HepG2 (cell line): Measurements from ENCODE around the gene LOXL3. TPM values are rescaled to one million over a fixed set of nuclear protein-coding genes. Genes with fewer than 3 reads are reported as not detected.

Experiments
- AKAP8 ChIP-seq: sonication (generic); formaldehyde crosslinking; IDR thresholded peaks from 2 replicates; pipeline ENCODE4 v1.5.1; 2020; ENCODE audit warnings: mild to moderate bottlenecking, missing genetic modification reagents
- CEBPG ChIP-seq: IDR thresholded peaks from 2 replicates; pipeline ENCODE4 v1.6.1; 2016
- CREB1 ChIP-seq, 2 experiments: fragments of 450-650 bp in 1 of 2; IDR thresholded peaks; 2 replicates each; pipeline ENCODE4 v1.6.1; 2016 to 2017; ENCODE audit warnings: control low read depth in 1 of 2, mild to moderate bottlenecking in 1 of 2, missing compliant biosample characterization in 1 of 2, missing genetic modification characterization in 1 of 2
- DNMT3B ChIP-seq: conservative IDR thresholded peaks from 2 replicates; pipeline ENCODE4 v1.6.1; 2016; ENCODE audit warnings: missing biosample characterization, control low read depth
- KDM2A ChIP-seq: sonication (generic); formaldehyde crosslinking; IDR thresholded peaks from 2 replicates; pipeline ENCODE4 v1.4.0; 2020; ENCODE audit warnings: low read depth, missing genetic modification reagents, borderline replicate concordance
- MEIS1 ChIP-seq: sonication (generic); formaldehyde crosslinking; IDR thresholded peaks from 2 replicates; pipeline ENCODE4 v1.9.0; 2021; ENCODE audit warnings: mild to moderate bottlenecking, missing genetic modification reagents, moderate library complexity, borderline replicate concordance
- NFE2L1 ChIP-seq: sonication (generic); formaldehyde crosslinking; IDR thresholded peaks from 2 replicates; pipeline ENCODE4 v1.4.0; 2020; ENCODE audit warnings: missing genetic modification reagents, mild to moderate bottlenecking, borderline replicate concordance
- NFKB2 ChIP-seq: sonication (generic); formaldehyde crosslinking; IDR thresholded peaks from 2 replicates; pipeline ENCODE4 v1.4.0; 2020; ENCODE audit warnings: missing genetic modification reagents, borderline replicate concordance
- ZBTB3 ChIP-seq: sonication (generic); formaldehyde crosslinking; IDR thresholded peaks from 2 replicates; pipeline ENCODE4 v1.4.0; 2020; ENCODE audit warnings: low read depth, mild to moderate bottlenecking, moderate library complexity, missing genetic modification reagents, borderline replicate concordance
- ZNF225 ChIP-seq: sonication (generic); formaldehyde crosslinking; IDR thresholded peaks from 2 replicates; pipeline ENCODE4 v1.4.0; 2020; ENCODE audit warnings: mild to moderate bottlenecking, missing genetic modification reagents
- ZNF317 ChIP-seq: sonication (generic); formaldehyde crosslinking; IDR thresholded peaks from 2 replicates; pipeline ENCODE4 v1.5.0; 2020; ENCODE audit warnings: mild to moderate bottlenecking, missing genetic modification reagents
- ZNF501 ChIP-seq: sonication (generic); formaldehyde crosslinking; IDR thresholded peaks from 2 replicates; pipeline ENCODE4 v1.5.1; 2020; ENCODE audit warnings: mild to moderate bottlenecking, moderate library complexity, missing genetic modification reagents
- polyA plus RNA-seq, 8 experiments: library from polyadenylated mRNA; depleted of rRNA in 3 of 8; stranded (reverse) in 7 of 8; unstranded in 1 of 8; fragments of >200 nt; fragmentation: Illumina TruSeq in 4 of 8; extraction: Trizol in 4 of 8; gene quantifications; 2 replicates each; pipeline versions ENCODE4 v1.2.1 to v1.2.3, GENCODE V29; 2011 to 2016; ENCODE audit warnings: low read depth in 4 of 8, missing spikeins in 1 of 8, mixed read lengths in 1 of 8; ENCODE audit not compliant: insufficient read depth in 1 of 8
- total RNA-seq, 5 experiments: library from RNA; depleted of rRNA; stranded (reverse); fragments of >200 nt; fragmentation: Illumina TruSeq; extraction: Trizol; gene quantifications; 2 replicates each; pipeline ENCODE4 v1.2.3, GENCODE V29; 2016; ENCODE audit warnings: low read depth in 1 of 5
- TF ChIP-seq, protein P1 (sequence below): sonication (generic); formaldehyde crosslinking; IDR thresholded peaks from 2 replicates; pipeline ENCODE4 v1.4.0; 2020; ENCODE audit warnings: missing genetic modification reagents
- TF ChIP-seq, protein P2 (sequence below): sonication (generic); formaldehyde crosslinking; IDR thresholded peaks from 2 replicates; pipeline ENCODE4 v1.4.0; 2020; ENCODE audit warnings: missing genetic modification reagents
- TF ChIP-seq, protein P3 (sequence below): IDR thresholded peaks from 2 replicates; pipeline ENCODE4 v1.6.1; 2016; ENCODE audit warnings: low read depth
- TF ChIP-seq, protein P4 (sequence below): sonication (generic); formaldehyde crosslinking; IDR thresholded peaks from 2 replicates; pipeline ENCODE4 v1.4.0; 2020; ENCODE audit warnings: missing genetic modification reagents, borderline replicate concordance
- TF ChIP-seq, protein P5 (sequence below): sonication (generic); formaldehyde crosslinking; IDR thresholded peaks from 2 replicates; pipeline ENCODE4 v1.5.0; 2020; ENCODE audit warnings: mild to moderate bottlenecking, missing genetic modification reagents, borderline replicate concordance
- TF ChIP-seq, protein P6 (sequence below): sonication (generic); formaldehyde crosslinking; IDR thresholded peaks from 2 replicates; pipeline ENCODE4 v1.5.1; 2020; ENCODE audit warnings: mild to moderate bottlenecking, missing genetic modification reagents, moderate library complexity

The LOXL3 gene
- total and polyA plus RNA-seq, 2 of the 13 experiments (the other 11 are each of a cell fraction or from before 2014, with no cell fraction given): 0.55 to 6.5 TPM

DNA sequence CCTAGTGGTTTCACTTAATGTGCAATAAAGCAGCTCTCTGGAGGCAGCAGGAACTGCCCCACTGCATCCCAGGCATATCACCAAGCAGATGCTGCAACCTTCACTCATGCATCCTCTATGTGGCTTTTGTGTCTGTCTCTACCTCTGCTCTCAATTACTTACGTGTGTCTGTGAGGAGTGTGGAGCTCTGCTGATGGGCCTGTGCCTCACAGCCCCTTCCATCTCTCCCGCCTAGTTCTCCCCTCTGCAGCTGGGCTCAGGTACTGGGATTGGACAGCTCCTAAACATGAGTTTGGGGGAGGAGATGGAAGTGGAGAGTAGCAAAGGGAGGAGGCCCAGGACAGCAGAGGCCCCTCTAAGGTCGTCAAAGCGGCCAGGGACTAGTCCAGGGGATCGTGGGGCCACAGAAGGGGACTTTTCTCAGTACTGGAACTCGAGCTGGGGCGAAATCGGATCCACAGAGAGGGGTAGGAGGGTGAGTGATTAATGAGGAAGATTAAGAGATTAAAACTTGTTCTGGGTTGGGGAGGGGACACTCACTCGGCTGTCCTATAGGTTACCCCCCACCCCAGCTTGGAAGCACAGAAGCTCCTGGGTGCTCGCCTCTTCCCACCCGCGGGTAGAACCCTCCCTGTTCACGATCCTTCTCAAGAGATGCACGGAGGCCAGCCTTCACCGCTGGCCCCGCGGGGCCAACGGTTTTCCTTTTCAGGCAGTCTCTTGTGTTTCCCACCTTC is 52.2 kb downstream of the LOXL3 start (continued):
- no peak for TF ChIP-seq CEBPG (CRISPR knock-in tag)
- TF ChIP-seq MEIS1: no peak
- TF ChIP-seq DNMT3B: 0 out of 2 replicates have a peak, but pooled peaks have one; percentile 58
- TF ChIP-seq, protein P1, sequence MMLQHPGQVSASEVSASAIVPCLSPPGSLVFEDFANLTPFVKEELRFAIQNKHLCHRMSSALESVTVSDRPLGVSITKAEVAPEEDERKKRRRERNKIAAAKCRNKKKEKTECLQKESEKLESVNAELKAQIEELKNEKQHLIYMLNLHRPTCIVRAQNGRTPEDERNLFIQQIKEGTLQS: no peak
- peak; percentile 60; the same call in 1 of the 2 replicates for TF ChIP-seq KDM2A (CRISPR knock-in tag)
- no peak for TF ChIP-seq ZNF225
- TF ChIP-seq, protein P2, sequence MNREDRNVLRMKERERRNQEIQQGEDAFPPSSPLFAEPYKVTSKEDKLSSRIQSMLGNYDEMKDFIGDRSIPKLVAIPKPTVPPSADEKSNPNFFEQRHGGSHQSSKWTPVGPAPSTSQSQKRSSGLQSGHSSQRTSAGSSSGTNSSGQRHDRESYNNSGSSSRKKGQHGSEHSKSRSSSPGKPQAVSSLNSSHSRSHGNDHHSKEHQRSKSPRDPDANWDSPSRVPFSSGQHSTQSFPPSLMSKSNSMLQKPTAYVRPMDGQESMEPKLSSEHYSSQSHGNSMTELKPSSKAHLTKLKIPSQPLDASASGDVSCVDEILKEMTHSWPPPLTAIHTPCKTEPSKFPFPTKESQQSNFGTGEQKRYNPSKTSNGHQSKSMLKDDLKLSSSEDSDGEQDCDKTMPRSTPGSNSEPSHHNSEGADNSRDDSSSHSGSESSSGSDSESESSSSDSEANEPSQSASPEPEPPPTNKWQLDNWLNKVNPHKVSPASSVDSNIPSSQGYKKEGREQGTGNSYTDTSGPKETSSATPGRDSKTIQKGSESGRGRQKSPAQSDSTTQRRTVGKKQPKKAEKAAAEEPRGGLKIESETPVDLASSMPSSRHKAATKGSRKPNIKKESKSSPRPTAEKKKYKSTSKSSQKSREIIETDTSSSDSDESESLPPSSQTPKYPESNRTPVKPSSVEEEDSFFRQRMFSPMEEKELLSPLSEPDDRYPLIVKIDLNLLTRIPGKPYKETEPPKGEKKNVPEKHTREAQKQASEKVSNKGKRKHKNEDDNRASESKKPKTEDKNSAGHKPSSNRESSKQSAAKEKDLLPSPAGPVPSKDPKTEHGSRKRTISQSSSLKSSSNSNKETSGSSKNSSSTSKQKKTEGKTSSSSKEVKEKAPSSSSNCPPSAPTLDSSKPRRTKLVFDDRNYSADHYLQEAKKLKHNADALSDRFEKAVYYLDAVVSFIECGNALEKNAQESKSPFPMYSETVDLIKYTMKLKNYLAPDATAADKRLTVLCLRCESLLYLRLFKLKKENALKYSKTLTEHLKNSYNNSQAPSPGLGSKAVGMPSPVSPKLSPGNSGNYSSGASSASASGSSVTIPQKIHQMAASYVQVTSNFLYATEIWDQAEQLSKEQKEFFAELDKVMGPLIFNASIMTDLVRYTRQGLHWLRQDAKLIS (CRISPR knock-in tag): no peak
- TF ChIP-seq NFKB2 (CRISPR knock-in tag): peak; percentile 37; the same call in 1 of the 2 replicates
- no peak for TF ChIP-seq ZBTB3
- TF ChIP-seq, protein P3, sequence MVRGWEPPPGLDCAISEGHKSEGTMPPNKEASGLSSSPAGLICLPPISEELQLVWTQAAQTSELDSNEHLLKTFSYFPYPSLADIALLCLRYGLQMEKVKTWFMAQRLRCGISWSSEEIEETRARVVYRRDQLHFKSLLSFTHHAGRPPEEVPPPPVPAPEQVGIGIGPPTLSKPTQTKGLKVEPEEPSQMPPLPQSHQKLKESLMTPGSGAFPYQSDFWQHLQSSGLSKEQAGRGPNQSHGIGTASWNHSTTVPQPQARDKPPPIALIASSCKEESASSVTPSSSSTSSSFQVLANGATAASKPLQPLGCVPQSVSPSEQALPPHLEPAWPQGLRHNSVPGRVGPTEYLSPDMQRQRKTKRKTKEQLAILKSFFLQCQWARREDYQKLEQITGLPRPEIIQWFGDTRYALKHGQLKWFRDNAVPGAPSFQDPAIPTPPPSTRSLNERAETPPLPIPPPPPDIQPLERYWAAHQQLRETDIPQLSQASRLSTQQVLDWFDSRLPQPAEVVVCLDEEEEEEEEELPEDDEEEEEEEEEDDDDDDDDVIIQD: no peak
- no peak for TF ChIP-seq CREB1 (IDR thresholded peaks at IDR 0.05)
- TF ChIP-seq CREB1 (CRISPR knock-in tag; IDR thresholded peaks at IDR 0.05): no peak
- peak; percentile 8; the same call in 1 of the 2 replicates for TF ChIP-seq AKAP8 (CRISPR knock-in tag)
- TF ChIP-seq, protein P4, sequence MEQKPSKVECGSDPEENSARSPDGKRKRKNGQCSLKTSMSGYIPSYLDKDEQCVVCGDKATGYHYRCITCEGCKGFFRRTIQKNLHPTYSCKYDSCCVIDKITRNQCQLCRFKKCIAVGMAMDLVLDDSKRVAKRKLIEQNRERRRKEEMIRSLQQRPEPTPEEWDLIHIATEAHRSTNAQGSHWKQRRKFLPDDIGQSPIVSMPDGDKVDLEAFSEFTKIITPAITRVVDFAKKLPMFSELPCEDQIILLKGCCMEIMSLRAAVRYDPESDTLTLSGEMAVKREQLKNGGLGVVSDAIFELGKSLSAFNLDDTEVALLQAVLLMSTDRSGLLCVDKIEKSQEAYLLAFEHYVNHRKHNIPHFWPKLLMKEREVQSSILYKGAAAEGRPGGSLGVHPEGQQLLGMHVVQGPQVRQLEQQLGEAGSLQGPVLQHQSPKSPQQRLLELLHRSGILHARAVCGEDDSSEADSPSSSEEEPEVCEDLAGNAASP (CRISPR knock-in tag): peak; percentile 14; the same call in 1 of the 2 replicates
- TF ChIP-seq, protein P5, sequence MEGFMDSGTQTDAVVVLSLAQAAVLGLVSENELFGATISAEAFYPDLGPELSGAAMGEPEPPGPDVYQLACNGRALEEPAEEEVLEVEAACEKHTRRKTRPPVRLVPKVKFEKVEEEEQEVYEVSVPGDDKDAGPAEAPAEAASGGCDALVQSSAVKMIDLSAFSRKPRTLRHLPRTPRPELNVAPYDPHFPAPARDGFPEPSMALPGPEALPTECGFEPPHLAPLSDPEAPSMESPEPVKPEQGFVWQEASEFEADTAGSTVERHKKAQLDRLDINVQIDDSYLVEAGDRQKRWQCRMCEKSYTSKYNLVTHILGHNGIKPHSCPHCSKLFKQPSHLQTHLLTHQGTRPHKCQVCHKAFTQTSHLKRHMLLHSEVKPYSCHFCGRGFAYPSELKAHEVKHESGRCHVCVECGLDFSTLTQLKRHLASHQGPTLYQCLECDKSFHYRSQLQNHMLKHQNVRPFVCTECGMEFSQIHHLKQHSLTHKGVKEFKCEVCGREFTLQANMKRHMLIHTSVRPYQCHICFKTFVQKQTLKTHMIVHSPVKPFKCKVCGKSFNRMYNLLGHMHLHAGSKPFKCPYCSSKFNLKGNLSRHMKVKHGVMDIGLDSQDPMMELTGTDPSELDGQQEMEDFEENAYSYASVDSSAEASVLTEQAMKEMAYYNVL: 0 out of 2 replicates have a peak, but pooled peaks have one; percentile 8
- TF ChIP-seq, protein P6, sequence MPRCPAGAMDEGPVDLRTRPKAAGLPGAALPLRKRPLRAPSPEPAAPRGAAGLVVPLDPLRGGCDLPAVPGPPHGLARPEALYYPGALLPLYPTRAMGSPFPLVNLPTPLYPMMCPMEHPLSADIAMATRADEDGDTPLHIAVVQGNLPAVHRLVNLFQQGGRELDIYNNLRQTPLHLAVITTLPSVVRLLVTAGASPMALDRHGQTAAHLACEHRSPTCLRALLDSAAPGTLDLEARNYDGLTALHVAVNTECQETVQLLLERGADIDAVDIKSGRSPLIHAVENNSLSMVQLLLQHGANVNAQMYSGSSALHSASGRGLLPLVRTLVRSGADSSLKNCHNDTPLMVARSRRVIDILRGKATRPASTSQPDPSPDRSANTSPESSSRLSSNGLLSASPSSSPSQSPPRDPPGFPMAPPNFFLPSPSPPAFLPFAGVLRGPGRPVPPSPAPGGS (CRISPR knock-in tag): no peak
- TF ChIP-seq ZNF317: no peak
- no peak for TF ChIP-seq ZNF501
- no peak for TF ChIP-seq NFE2L1
